Measurements from ENCODE around the gene AMZ2.

DNA sequence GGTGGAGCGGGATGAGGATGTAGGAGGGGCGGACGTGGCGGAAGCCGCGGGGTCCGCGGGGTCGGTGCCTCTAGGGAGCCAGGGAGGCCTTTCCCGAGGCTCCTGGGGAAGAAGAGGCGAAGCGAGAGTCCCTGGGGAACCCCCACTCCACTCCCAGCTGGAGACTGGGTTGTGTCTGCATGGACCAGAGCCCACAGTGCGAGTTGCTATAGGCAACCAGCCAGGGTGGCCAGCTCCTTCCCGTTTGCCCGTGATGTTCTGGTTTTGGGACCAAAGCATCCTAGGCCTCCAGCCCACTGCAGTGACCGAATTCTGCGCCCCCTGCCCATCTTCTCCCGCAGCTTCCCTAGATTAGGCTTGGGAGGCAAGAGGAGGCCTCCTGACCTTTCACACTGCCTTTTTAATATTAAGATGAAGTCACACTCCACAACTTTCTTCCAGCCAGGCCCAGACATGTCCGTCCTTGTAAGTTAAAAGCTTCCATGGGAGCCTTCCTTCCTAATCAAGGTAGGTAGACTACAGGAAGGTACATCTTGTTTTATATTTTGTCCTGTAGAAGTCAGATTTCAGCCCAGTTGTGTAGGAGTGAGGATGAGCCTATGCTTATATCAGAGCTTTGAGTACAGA, 469 bp downstream of the AMZ2 start:
- TF ChIP-seq ZNF423 (CRISPR knock-in tag; IDR thresholded peaks at IDR 0.05): no peak
- no peak for TF ChIP-seq NR1H2 (CRISPR knock-in tag; IDR thresholded peaks at IDR 0.05)

All from WTC11 (cell line).